SU-DHL-6 (cell line): ENCODE measurements around the gene TP53AIP1.

Experiments used
- EZH2phosphoT487 ChIP-seq: fragments of 200-600 bp; sonication (generic), shearing (Covaris generic); conservative IDR thresholded peaks from 2 replicates; pipeline ENCODE4 v1.6.1; 2018; ENCODE audit warnings: mild to moderate bottlenecking, antibody characterized with exemption, low read length, moderate library complexity, mixed read lengths
- TF ChIP-seq, protein P1 (sequence below): fragments of 200-600 bp; sonication (generic); IDR thresholded peaks from one replicate; pipeline ENCODE4 v1.5.1; 2017; ENCODE audit warnings: antibody characterized with exemption, mild to moderate bottlenecking, low read length, moderate library complexity; ENCODE audit not compliant: insufficient read depth, poor library complexity, severe bottlenecking

DNA sequence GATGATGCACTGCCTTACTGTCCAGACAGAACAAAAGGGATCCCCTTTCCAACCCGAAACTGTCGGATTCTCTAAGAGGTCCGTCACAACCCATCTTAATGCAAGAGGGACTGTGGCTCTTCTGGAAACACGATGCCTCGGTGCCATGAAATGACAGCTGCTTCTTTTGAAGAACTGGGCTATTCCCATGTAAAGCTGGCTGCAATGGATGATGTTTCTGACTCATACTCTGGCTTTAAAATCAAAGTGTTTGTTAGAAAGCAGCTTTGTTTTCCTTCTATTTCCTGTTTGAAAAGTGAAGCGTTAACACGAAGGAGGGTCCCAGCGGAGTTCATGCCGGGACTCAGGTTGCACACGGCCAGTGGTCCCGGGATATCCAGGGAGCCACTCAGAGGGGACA lies 3.1 kb downstream of the TP53AIP1 start:
- TF ChIP-seq, protein P1, sequence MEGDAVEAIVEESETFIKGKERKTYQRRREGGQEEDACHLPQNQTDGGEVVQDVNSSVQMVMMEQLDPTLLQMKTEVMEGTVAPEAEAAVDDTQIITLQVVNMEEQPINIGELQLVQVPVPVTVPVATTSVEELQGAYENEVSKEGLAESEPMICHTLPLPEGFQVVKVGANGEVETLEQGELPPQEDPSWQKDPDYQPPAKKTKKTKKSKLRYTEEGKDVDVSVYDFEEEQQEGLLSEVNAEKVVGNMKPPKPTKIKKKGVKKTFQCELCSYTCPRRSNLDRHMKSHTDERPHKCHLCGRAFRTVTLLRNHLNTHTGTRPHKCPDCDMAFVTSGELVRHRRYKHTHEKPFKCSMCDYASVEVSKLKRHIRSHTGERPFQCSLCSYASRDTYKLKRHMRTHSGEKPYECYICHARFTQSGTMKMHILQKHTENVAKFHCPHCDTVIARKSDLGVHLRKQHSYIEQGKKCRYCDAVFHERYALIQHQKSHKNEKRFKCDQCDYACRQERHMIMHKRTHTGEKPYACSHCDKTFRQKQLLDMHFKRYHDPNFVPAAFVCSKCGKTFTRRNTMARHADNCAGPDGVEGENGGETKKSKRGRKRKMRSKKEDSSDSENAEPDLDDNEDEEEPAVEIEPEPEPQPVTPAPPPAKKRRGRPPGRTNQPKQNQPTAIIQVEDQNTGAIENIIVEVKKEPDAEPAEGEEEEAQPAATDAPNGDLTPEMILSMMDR: no peak
- no peak for TF ChIP-seq EZH2phosphoT487
